Measurements from ENCODE around the gene NFAM1. TPM values are rescaled to one million over a fixed set of nuclear protein-coding genes. Genes with fewer than 3 reads are reported as not detected.

Gene NFAM1
- total and polyA plus RNA-seq, 7 donors = 0.08 to 1.1 (median 0.30) TPM

DNA sequence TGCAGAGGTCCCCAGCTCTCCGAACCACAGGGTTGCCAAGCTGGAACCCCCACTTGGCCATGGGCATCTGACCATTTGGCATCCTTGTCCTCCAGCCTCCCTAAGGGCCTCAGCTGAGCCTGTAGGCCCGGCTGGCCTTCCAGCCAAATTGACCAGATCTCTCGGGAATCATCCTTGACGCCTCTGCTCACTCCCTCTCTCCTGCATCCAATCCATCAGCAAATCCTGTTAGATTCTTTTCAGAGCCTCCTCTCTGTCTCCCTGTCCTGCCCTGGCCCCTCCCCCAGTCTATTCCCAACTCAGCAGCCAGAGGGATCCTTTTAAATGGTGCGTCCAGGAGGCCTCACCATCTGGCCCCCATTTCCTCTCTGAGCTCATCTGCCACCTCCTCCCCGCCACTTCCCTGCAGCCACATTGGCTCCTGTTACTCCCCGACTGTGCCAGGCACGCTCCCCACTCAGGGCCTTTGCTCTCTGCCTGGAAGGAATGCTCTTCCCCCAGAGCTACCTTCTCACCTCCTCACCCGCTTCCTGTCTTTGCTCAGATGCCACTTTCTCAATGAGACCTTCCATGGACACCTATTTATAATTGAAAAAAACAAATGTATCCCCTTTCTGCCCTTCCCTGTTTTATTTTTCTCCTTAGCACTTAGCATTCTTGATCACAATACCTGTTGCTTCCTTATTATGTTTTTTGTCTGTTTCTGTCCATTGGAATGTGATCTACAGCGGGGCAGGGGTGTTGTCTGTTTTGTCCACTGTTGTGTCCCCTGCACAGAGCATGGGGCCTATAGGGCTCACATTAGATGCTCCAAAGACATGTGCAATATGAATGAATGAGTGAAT is 78.1 kb downstream of the NFAM1 start:
- no peaks in the 10 kb centered on the region for H3K9me3 ChIP-seq
- DNase-seq (no peak), ATAC-seq (no peak)
- 40 to 48% (median 48%) methylated on average over 10 of the region's 10 CpGs for WGBS, 3 donors
- no peaks in the 10 kb centered on the region for H3K27me3 ChIP-seq (ENCODE audit: insufficient read depth in 3 of 3, low read length in 2 of 3)
- TF ChIP-seq CTCF (IDR thresholded peaks at IDR 0.05) = no peak
- no peak overlapping the region for H3K4me3 ChIP-seq
- no peaks in the 10 kb centered on the region for H3K36me3 ChIP-seq (ENCODE audit: insufficient read depth in 1 of 2, low read depth in 1 of 2)
- H3K4me1 ChIP-seq = peaks cover 3% of the 10 kb centered on the region
- intact Hi-C loops (cut with DNase I) = no loop called here
- no peak overlapping the region for H3K27ac ChIP-seq

- ATAC-seq (no peak), DNase-seq (no peak)
- Histone ChIP-seq H3K4me1 (no peaks in the 10 kb centered on the region), H3K4me3 (no peak overlapping the region), H3K27ac (no peak overlapping the region), H3K9me3 (no peaks in the 10 kb centered on the region), H3K36me3 (ENCODE audit: insufficient read depth in 1 of 2, low read depth in 1 of 2) (no peaks in the 10 kb centered on the region), H3K27me3 (ENCODE audit: insufficient read depth in 3 of 3, low read length in 2 of 3) (no peaks in the 10 kb centered on the region)
- intact Hi-C loops (cut with DNase I) = no loop called here
- 96 to 97% (median 97%) methylated on average over 4 of the region's 4 CpGs for WGBS, 3 donors
- TF ChIP-seq CTCF (IDR thresholded peaks at IDR 0.05) = no peak
Measured at GRCh38 chr22:42350373-42350772, 81.8 kb downstream of the NFAM1 start.

DNA sequence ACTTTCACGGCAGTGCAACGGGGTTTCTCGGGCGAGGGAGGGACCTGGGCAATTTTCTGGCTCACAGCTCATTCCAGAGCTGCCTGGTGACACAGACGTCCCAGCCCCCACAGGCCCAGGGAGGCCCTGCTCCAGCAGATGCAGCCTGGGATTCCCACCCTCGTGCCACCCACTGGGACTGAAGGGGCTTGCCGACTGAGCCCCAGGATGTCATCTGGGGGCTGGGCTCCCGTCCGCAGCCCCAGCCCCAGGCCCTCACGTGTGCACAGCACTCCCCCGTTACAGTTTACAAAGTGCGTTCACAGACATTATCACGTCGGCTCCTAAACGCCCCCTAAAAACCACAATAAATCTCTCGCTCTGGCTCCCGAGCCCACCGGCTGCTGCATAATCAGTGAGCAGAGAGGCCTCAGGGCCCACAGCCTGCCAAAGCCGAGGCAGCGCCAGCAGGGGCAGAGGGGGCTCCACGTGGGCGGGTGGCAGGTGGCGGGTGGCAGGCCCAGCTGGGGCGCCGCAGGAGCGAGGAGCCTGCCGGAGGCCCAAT is 84.8 kb downstream of the NFAM1 start:
- H3K9me3 ChIP-seq = no peaks in the 10 kb centered on the region
- TF ChIP-seq CTCF (IDR thresholded peaks at IDR 0.05) = no peak
- intact Hi-C loops (cut with DNase I) = no loop called here
- peaks cover 0 to 4% (median 3%) of the 10 kb centered on the region in 3 donors for H3K27me3 ChIP-seq (ENCODE audit: insufficient read depth in 3 of 3, low read length in 2 of 3)
- 38 to 49% (median 47%) methylated on average over 27 of the region's 27 CpGs for WGBS, 3 donors
- no peak for ATAC-seq
- no peak overlapping the region for H3K27ac ChIP-seq
- no peaks in the 10 kb centered on the region for H3K4me1 ChIP-seq
- no peaks in the 10 kb centered on the region for H3K36me3 ChIP-seq (ENCODE audit: insufficient read depth in 1 of 2, low read depth in 1 of 2)
- H3K4me3 ChIP-seq = no peak overlapping the region
- no peak for DNase-seq

DNA sequence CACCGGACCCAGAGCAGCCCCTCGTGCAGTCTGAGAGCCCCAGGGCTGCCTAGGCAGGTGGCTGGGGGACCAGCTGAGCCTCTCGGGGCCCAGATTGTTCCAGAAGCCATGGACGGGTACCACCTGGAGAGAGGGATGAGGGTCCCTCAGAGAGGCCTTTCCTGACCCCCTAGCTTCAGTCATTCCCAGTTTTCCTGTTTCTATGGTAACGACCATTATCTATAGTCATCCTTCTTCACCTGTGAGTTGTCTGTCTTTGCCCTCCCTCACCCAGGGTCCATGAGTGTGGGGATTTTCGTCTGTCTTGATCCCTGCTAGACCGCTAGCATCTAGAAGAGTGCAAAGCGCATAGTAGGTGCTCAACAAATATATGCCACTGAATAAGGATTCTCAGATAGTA is 85.5 kb downstream of the NFAM1 start:
- Histone ChIP-seq H3K4me3 (no peak overlapping the region), H3K27me3 (ENCODE audit: insufficient read depth in 3 of 3, low read length in 2 of 3) (peaks cover 0 to 7% (median 3%) of the 10 kb centered on the region in 3 donors), H3K27ac (no peak overlapping the region), H3K36me3 (ENCODE audit: insufficient read depth in 1 of 2, low read depth in 1 of 2) (no peaks in the 10 kb centered on the region), H3K9me3 (no peaks in the 10 kb centered on the region), H3K4me1 (no peaks in the 10 kb centered on the region)
- DNase-seq (no peak), ATAC-seq (no peak)
- no peak for TF ChIP-seq CTCF (IDR thresholded peaks at IDR 0.05)
- intact Hi-C loops (cut with DNase I) = no loop called here
- 70 to 77% (median 71%) methylated on average over 8 of the region's 8 CpGs for WGBS, 3 donors
